Measurements from ENCODE around the gene TDRD10. TPM values are rescaled to one million over a fixed set of nuclear protein-coding genes. Genes with fewer than 3 reads are reported as not detected.

TDRD10 gene
- total RNA-seq, 1 donor from 2014 or later: not detected

- FAIRE-seq (no peak), DNase-seq (ENCODE audit: low read depth) (no peak)
- Histone ChIP-seq H3K9ac (ENCODE audit: low read length) (no peak overlapping the region), H3K27ac (ENCODE audit: low read depth, low read length) (no peak overlapping the region), H2AFZ (ENCODE audit: low read depth, low read length) (no peak overlapping the region), H3K4me1 (ENCODE audit: insufficient read depth, low read length) (no peaks in the 10 kb centered on the region), H3K36me3 (ENCODE audit: insufficient read depth, low read length) (no peaks in the 10 kb centered on the region), H3K4me3 (ENCODE audit: insufficient read depth, low read depth, low read length) (no peak overlapping the region), H3K79me2 (ENCODE audit: insufficient read depth, low read length) (no peaks in the 10 kb centered on the region), H3K27me3 (ENCODE audit: insufficient read depth, low read length) (peaks cover 27% of the 10 kb centered on the region), H3K9me3 (ENCODE audit: insufficient read depth, low read depth, low read length) (no peaks in the 10 kb centered on the region), H3K4me2 (ENCODE audit: low read length) (no peak overlapping the region), H4K20me1 (ENCODE audit: insufficient read depth, low read length) (no peaks in the 10 kb centered on the region)
- no peak for TF ChIP-seq CTCF (IDR thresholded peaks at IDR 0.05; ENCODE audit: insufficient read depth, low read depth, low read length)
- no peak for TF ChIP-seq EZH2 (IDR thresholded peaks at IDR 0.05; ENCODE audit: insufficient read depth, low read length)
- Mint-ChIP-seq H3K4me1 (ENCODE audit: low read depth, unreplicated experiment) (peaks cover 4% of the 10 kb centered on the region), H3K4me3 (ENCODE audit: unreplicated experiment) (no peak overlapping the region), H3K36me3 (ENCODE audit: low read depth, unreplicated experiment) (peaks cover 3% of the 10 kb centered on the region), H3K27me3 (ENCODE audit: low read depth, unreplicated experiment) (peaks cover 53% of the 10 kb centered on the region), H3K27ac (ENCODE audit: unreplicated experiment) (no peak overlapping the region), H3K9me3 (ENCODE audit: unreplicated experiment) (peaks cover 8% of the 10 kb centered on the region)
Observed at GRCh38 chr1:154519591-154519991, 17.6 kb downstream of the TDRD10 start.

GRCh38 chr1:154520333-154520732 is 18.3 kb downstream of the TDRD10 start:
- Histone ChIP-seq H3K9ac (ENCODE audit: low read length) (no peak overlapping the region), H3K27ac (ENCODE audit: low read depth, low read length) (no peak overlapping the region), H3K4me3 (ENCODE audit: insufficient read depth, low read depth, low read length) (no peak overlapping the region), H3K36me3 (ENCODE audit: insufficient read depth, low read length) (no peaks in the 10 kb centered on the region), H3K9me3 (ENCODE audit: insufficient read depth, low read depth, low read length) (no peaks in the 10 kb centered on the region), H4K20me1 (ENCODE audit: insufficient read depth, low read length) (no peaks in the 10 kb centered on the region), H3K79me2 (ENCODE audit: insufficient read depth, low read length) (no peaks in the 10 kb centered on the region), H3K27me3 (ENCODE audit: insufficient read depth, low read length) (peaks cover 31% of the 10 kb centered on the region), H3K4me2 (ENCODE audit: low read length) (no peak overlapping the region), H3K4me1 (ENCODE audit: insufficient read depth, low read length) (no peaks in the 10 kb centered on the region), H2AFZ (ENCODE audit: low read depth, low read length) (no peak overlapping the region)
- FAIRE-seq: no peak
- Mint-ChIP-seq H3K9me3 (ENCODE audit: unreplicated experiment) (peaks cover 8% of the 10 kb centered on the region), H3K27me3 (ENCODE audit: low read depth, unreplicated experiment) (peaks cover 50% of the 10 kb centered on the region), H3K36me3 (ENCODE audit: low read depth, unreplicated experiment) (peaks cover 3% of the 10 kb centered on the region), H3K27ac (ENCODE audit: unreplicated experiment) (peak overlapping the region; percentile 30), H3K4me3 (ENCODE audit: unreplicated experiment) (no peak overlapping the region), H3K4me1 (ENCODE audit: low read depth, unreplicated experiment) (peaks cover 4% of the 10 kb centered on the region)
- no peak for DNase-seq (ENCODE audit: low read depth)
- TF ChIP-seq CTCF (IDR thresholded peaks at IDR 0.05; ENCODE audit: insufficient read depth, low read depth, low read length): no peak
- no peak for TF ChIP-seq EZH2 (IDR thresholded peaks at IDR 0.05; ENCODE audit: insufficient read depth, low read length)

- Histone ChIP-seq H3K27me3 (ENCODE audit: insufficient read depth, low read length) (peaks cover 31% of the 10 kb centered on the region), H2AFZ (ENCODE audit: low read depth, low read length) (no peak overlapping the region), H3K36me3 (ENCODE audit: insufficient read depth, low read length) (no peaks in the 10 kb centered on the region), H3K9me3 (ENCODE audit: insufficient read depth, low read depth, low read length) (no peaks in the 10 kb centered on the region), H4K20me1 (ENCODE audit: insufficient read depth, low read length) (no peaks in the 10 kb centered on the region), H3K4me1 (ENCODE audit: insufficient read depth, low read length) (no peaks in the 10 kb centered on the region), H3K4me3 (ENCODE audit: insufficient read depth, low read depth, low read length) (no peak overlapping the region), H3K4me2 (ENCODE audit: low read length) (no peak overlapping the region), H3K27ac (ENCODE audit: low read depth, low read length) (no peak overlapping the region), H3K79me2 (ENCODE audit: insufficient read depth, low read length) (no peaks in the 10 kb centered on the region), H3K9ac (ENCODE audit: low read length) (no peak overlapping the region)
- no peak for TF ChIP-seq EZH2 (IDR thresholded peaks at IDR 0.05; ENCODE audit: insufficient read depth, low read length)
- no peak for TF ChIP-seq CTCF (IDR thresholded peaks at IDR 0.05; ENCODE audit: insufficient read depth, low read depth, low read length)
- no peak overlapping the region for H3K27ac Mint-ChIP-seq (ENCODE audit: unreplicated experiment)
- peaks cover 7% of the 10 kb centered on the region for H3K9me3 Mint-ChIP-seq (ENCODE audit: unreplicated experiment)
- H3K4me3 Mint-ChIP-seq (ENCODE audit: unreplicated experiment): no peak overlapping the region
- peaks cover 39% of the 10 kb centered on the region for H3K27me3 Mint-ChIP-seq (ENCODE audit: low read depth, unreplicated experiment)
- DNase-seq (ENCODE audit: low read depth): no peak
- no peaks in the 10 kb centered on the region for H3K36me3 Mint-ChIP-seq (ENCODE audit: low read depth, unreplicated experiment)
- H3K4me1 Mint-ChIP-seq (ENCODE audit: low read depth, unreplicated experiment): peaks cover 4% of the 10 kb centered on the region
- FAIRE-seq: no peak
Observed at GRCh38 chr1:154521695-154522094, 19.7 kb downstream of the TDRD10 start.

All from astrocyte (in vitro differentiated cells and primary cell).